Neural crest cell (in vitro differentiated cells): ENCODE measurements around the gene SMG1. TPM values are rescaled to one million over a fixed set of nuclear protein-coding genes. Genes with fewer than 3 reads are reported as not detected.
"Not testable (repeated sequence)": the region's sequence is repeated elsewhere in the genome, so short reads cannot be mapped to it uniquely, and the experiment has no call there.

ENCODE experiments used
- DNase-seq: peaks from one replicate; pipeline ENCODE4 v3.0.0; 2021; ENCODE audit warnings: low read depth, mixed read lengths, low spot score
- H3K27ac Mint-ChIP-seq: one replicate; pipeline ENCODE4 v1.8.0; 2021; ENCODE audit warnings: mild to moderate bottlenecking, mixed read lengths; ENCODE audit not compliant: unreplicated experiment
- H3K27me3 Mint-ChIP-seq: 2 replicates; pipeline ENCODE4 v1.8.0; 2021; ENCODE audit warnings: low read depth, mild to moderate bottlenecking, mixed read lengths
- H3K36me3 Mint-ChIP-seq: 2 replicates; pipeline ENCODE4 v1.8.0; 2021; ENCODE audit warnings: low read depth, mild to moderate bottlenecking, mixed read lengths
- H3K4me1 Mint-ChIP-seq: 2 replicates; pipeline ENCODE4 v1.8.0; 2021; ENCODE audit warnings: mixed read lengths
- H3K4me3 Mint-ChIP-seq: one replicate; pipeline ENCODE4 v1.8.0; 2021; ENCODE audit warnings: mild to moderate bottlenecking, mixed read lengths
- H3K9me3 Mint-ChIP-seq: 2 replicates; pipeline ENCODE4 v1.8.0; 2021; ENCODE audit warnings: mixed read lengths
- total RNA-seq: library from RNA; stranded (reverse); gene quantifications from 2 replicates; pipeline ENCODE4 v1.2.1, GENCODE V29; 2021
- TF ChIP-seq, protein P1 (sequence below): fragments of 200-600 bp; sonication (generic); conservative IDR thresholded peaks from 2 replicates; pipeline ENCODE4 v1.5.0; 2021; ENCODE audit warnings: antibody characterized with exemption, mild to moderate bottlenecking

The SMG1 gene
- total RNA-seq, 1 donor from 2014 or later = 87.1 TPM

GRCh38 chr16:18884456-18884855 lies 41.8 kb downstream of the SMG1 start:
- H3K27ac Mint-ChIP-seq = not testable (repeated sequence)

GRCh38 chr16:18877734-18878133 lies 48.5 kb downstream of the SMG1 start:
- H3K27ac Mint-ChIP-seq, H3K9me3 Mint-ChIP-seq, H3K4me3 Mint-ChIP-seq, DNase-seq, H3K4me1 Mint-ChIP-seq, H3K27me3 Mint-ChIP-seq, H3K36me3 Mint-ChIP-seq: not testable (repeated sequence)

More at GRCh38 chr16:18884456-18884855, 41.8 kb downstream of the SMG1 start:
- not testable (repeated sequence) for H3K27me3 Mint-ChIP-seq, DNase-seq, H3K36me3 Mint-ChIP-seq, H3K4me1 Mint-ChIP-seq, H3K9me3 Mint-ChIP-seq, H3K4me3 Mint-ChIP-seq

- H3K27ac Mint-ChIP-seq, DNase-seq, H3K9me3 Mint-ChIP-seq, H3K4me3 Mint-ChIP-seq, H3K36me3 Mint-ChIP-seq, H3K4me1 Mint-ChIP-seq, H3K27me3 Mint-ChIP-seq: not testable (repeated sequence)
These were observed 48.9 kb downstream of the SMG1 start for GRCh38 chr16:18877259-18877658.

- DNase-seq, H3K36me3 Mint-ChIP-seq, H3K27me3 Mint-ChIP-seq, H3K9me3 Mint-ChIP-seq, H3K4me3 Mint-ChIP-seq, H3K27ac Mint-ChIP-seq, H3K4me1 Mint-ChIP-seq: not testable (repeated sequence)
These were observed 49.9 kb downstream of the SMG1 start for GRCh38 chr16:18876301-18876700.

GRCh38 chr16:18869043-18869771 lies 57.0 kb downstream of the SMG1 start:
- not testable (repeated sequence) for H3K36me3 Mint-ChIP-seq, H3K4me3 Mint-ChIP-seq, DNase-seq, H3K27ac Mint-ChIP-seq, H3K4me1 Mint-ChIP-seq, H3K9me3 Mint-ChIP-seq, H3K27me3 Mint-ChIP-seq

DNA sequence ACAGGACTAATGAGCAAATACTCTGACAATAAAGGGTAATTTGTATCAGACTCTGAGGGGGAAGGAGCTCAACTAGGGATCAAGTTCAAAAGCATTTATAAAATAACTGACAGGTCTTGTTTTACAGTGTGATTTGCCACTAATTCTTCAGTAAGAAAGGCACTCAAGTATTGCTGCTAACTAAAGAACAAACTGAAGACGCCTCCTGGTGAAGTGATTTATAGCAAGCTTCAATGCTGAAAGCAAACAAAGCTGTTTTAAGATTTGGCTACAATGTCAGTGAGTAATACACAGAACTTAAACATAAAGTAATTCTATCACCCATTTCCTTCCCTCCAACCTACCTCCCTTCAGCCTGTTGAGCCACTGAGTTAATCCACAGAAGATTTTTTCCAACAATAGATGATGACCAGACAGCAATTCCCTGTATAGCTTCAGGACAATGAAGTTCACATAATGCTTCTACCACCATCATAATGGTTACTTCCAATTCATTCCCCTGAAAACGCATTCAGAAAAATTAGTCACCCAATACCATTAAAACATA lies 59.9 kb downstream of the SMG1 start:
- not testable (repeated sequence) for H3K9me3 Mint-ChIP-seq, H3K27ac Mint-ChIP-seq, DNase-seq, H3K4me1 Mint-ChIP-seq, H3K27me3 Mint-ChIP-seq, H3K36me3 Mint-ChIP-seq, H3K4me3 Mint-ChIP-seq

- not testable (repeated sequence) for H3K4me1 Mint-ChIP-seq, DNase-seq, H3K9me3 Mint-ChIP-seq, H3K4me3 Mint-ChIP-seq, H3K27me3 Mint-ChIP-seq, H3K36me3 Mint-ChIP-seq, H3K27ac Mint-ChIP-seq
These were observed 63.3 kb downstream of the SMG1 start for GRCh38 chr16:18862891-18863290.

DNA sequence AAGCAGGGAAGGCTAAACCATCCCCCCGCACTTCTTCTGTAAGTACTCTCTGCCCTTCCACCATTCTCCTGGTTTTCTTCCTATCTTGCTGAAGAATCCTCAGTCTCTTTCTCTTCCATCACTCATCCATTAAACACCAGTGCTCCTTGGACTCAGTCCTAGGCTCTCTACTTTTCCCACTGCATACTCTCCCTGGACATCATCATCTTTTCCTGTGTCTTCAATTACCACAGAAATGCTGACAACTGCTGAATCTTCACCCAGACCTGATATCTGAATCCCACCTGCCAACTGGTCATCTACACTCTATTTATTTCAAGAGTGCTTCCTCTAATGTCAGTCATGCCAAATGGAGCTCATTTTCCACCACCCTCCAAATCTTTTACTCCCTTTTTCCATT lies 71.0 kb downstream of the SMG1 start:
- Mint-ChIP-seq H3K27ac (no peak overlapping the region), H3K4me3 (no peak overlapping the region), H3K27me3 (no peaks in the 10 kb centered on the region), H3K36me3 (peaks cover 7% of the 10 kb centered on the region), H3K9me3 (no peaks in the 10 kb centered on the region), H3K4me1 (no peaks in the 10 kb centered on the region)
- TF ChIP-seq, protein P1, sequence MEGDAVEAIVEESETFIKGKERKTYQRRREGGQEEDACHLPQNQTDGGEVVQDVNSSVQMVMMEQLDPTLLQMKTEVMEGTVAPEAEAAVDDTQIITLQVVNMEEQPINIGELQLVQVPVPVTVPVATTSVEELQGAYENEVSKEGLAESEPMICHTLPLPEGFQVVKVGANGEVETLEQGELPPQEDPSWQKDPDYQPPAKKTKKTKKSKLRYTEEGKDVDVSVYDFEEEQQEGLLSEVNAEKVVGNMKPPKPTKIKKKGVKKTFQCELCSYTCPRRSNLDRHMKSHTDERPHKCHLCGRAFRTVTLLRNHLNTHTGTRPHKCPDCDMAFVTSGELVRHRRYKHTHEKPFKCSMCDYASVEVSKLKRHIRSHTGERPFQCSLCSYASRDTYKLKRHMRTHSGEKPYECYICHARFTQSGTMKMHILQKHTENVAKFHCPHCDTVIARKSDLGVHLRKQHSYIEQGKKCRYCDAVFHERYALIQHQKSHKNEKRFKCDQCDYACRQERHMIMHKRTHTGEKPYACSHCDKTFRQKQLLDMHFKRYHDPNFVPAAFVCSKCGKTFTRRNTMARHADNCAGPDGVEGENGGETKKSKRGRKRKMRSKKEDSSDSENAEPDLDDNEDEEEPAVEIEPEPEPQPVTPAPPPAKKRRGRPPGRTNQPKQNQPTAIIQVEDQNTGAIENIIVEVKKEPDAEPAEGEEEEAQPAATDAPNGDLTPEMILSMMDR = no peak
- DNase-seq = no peak

- no peak overlapping the region for H3K27ac Mint-ChIP-seq
- H3K27me3 Mint-ChIP-seq = no peaks in the 10 kb centered on the region
- no peaks in the 10 kb centered on the region for H3K4me1 Mint-ChIP-seq
- no peak for DNase-seq
- no peaks in the 10 kb centered on the region for H3K9me3 Mint-ChIP-seq
- peaks cover 10% of the 10 kb centered on the region for H3K36me3 Mint-ChIP-seq
- TF ChIP-seq, protein P1 = no peak
- no peak overlapping the region for H3K4me3 Mint-ChIP-seq
These were observed 72.5 kb downstream of the SMG1 start for GRCh38 chr16:18853694-18854093.
